ENCODE data around the gene RHCG.
A peak's percentile ranks its signal among the peaks of the same experiment; 100 is the strongest.

DNA sequence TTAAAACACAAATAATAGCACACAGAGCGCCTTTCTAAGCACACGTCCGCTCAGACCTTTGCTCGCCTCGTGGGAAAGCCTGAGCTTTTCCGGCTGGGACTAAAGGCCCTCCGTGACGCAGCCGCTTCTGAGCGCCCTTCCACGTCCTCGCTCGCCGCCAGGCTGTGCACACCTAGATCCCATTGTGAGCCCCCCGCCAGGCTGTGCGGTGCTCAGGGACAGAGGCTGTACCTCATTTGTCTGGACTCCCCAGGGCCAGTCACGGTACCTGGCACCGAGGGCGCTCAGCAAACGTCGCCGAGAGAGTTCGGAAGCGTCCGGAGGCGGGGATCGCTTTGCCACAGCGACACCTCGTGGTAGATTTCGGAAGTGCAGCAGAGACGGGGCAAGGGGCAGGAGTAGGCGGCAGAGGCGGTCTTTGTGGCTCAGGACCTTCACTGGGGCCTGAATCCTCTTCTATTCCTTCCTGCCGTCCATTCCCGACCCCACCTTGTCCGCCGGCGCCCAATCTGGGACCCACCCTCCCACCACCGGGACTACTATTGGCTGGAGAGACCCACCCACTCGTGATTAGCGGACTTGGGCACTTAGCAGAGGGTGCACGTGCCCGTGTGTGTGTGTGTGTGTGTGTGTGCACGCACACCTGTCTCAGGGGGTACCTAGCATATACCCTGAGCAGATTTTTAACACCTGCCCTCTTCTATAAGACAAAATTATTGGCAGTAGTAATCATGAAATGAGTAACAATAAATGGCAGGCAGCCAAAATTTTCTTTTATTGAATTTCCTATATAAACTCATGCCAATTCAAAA lies 65.6 kb downstream of the RHCG start:
- TF ChIP-seq CTCF (IDR thresholded peaks at IDR 0.05) (peak; percentile 96 to 98 (median 96)), POLR2AphosphoS5 (IDR thresholded peaks at IDR 0.05) (no peak), POLR2A (IDR thresholded peaks at IDR 0.05) (no peak), EP300 (IDR thresholded peaks at IDR 0.05) (no peak)
